Epithelial cell of proximal tubule (primary cell): ENCODE measurements around the gene CREB3L2. TPM values are rescaled to one million over a fixed set of nuclear protein-coding genes. Genes with fewer than 3 reads are reported as not detected.

Experiments
- DNase-seq: peaks from one replicate; pipeline ENCODE4 v3.0.0-alpha.2; 2011; ENCODE audit warnings: low read depth
- H3K4me3 ChIP-seq: 2 replicates; pipeline ENCODE4 v1.5.1; 2011; ENCODE audit warnings: low read depth, mild to moderate bottlenecking, low read length
- CTCF ChIP-seq: conservative IDR thresholded peaks from 2 replicates; pipeline ENCODE4 v1.5.1; 2012; ENCODE audit warnings: low read depth, mild to moderate bottlenecking, low read length
- total RNA-seq: library from RNA; depleted of rRNA; stranded (reverse); fragments of >200 nt; gene quantifications from 2 replicates; pipeline ENCODE4 v1.2.3, GENCODE V29; 2015

CREB3L2 gene
- total RNA-seq, 1 donor from 2014 or later = 18.3 TPM

GRCh38 chr7:138002096-138002827 is 376 bp upstream of the CREB3L2 start:
- peak overlapping the region; percentile 96 for H3K4me3 ChIP-seq
- DNase-seq = peak; percentile 99
- TF ChIP-seq CTCF = peak; percentile 94

- no peak for TF ChIP-seq CTCF
- peak overlapping the region; percentile 96 for H3K4me3 ChIP-seq
- DNase-seq = no peak
Observed at GRCh38 chr7:138000081-138000701, 1.7 kb downstream of the CREB3L2 start.

GRCh38 chr7:137999496-138000080 is 2.3 kb downstream of the CREB3L2 start:
- no peak for DNase-seq
- no peak for TF ChIP-seq CTCF
- peak overlapping the region; percentile 96 for H3K4me3 ChIP-seq

DNA sequence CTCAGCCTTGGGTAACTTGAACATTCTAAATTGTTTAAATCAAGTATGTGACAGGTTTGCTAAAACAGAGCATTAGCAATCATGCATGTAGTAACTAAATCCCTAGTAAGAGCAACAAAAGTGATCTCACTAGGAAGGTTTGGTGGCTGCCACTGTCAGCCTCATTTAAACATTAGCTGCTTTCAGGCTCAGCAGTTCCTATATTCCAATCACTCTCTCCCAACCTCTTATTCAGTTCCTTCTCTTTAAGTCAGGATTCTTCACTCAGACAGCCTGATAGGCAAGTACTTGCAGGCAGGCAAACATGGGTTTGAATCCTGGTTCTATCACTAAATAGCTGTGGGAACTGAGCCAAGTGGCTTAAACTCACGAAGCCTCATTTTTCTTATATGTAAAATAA is 3.6 kb downstream of the CREB3L2 start:
- no peak for DNase-seq
- TF ChIP-seq CTCF = no peak
- no peak overlapping the region for H3K4me3 ChIP-seq

- H3K4me3 ChIP-seq = no peak overlapping the region
- no peak for DNase-seq
- no peak for TF ChIP-seq CTCF
Observed at GRCh38 chr7:137996871-137997270, 5.0 kb downstream of the CREB3L2 start.

DNA sequence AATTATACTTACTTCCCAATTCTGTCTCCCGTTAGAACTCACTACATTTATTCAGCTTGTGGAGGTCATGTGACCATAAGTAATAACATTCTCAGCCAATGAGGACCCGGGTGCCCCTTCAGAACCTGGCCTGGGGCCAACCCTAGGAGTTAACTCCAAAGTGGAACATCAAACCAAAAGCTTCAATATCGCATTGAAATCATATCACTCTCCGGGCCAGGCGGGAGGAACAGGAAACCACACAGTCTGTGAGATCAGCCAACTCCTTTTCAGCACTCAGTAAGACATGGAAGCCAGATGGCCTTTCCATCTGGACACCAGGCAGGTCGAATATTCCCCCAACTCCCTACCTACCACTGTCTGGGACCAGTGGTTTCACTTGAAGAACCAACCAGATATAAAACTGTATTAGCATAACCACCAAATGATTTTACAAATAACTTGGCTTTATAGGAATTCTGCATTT is 5.5 kb downstream of the CREB3L2 start:
- DNase-seq = no peak
- no peak overlapping the region for H3K4me3 ChIP-seq
- TF ChIP-seq CTCF = no peak
